ENCODE measurements around the gene ATR.

- TF ChIP-seq CTCF (IDR thresholded peaks at IDR 0.05) (no peak), POLR2A (IDR thresholded peaks at IDR 0.05) (no peak), POLR2AphosphoS5 (IDR thresholded peaks at IDR 0.05) (no peak)
These were observed 79.9 kb downstream of the ATR start for GRCh38 chr3:142498397-142499180.

Measured in breast epithelium (tissue), 3 donors.